H9 (cell line): ENCODE results near the gene IFI44L. TPM values are rescaled to one million over a fixed set of nuclear protein-coding genes. Genes with fewer than 3 reads are reported as not detected.

Experiments used
- DNase-seq: peaks from one replicate; pipeline ENCODE4 v3.0.0-alpha.2; 2017
- H2AFZ ChIP-seq: one replicate; pipeline ENCODE4 v1.6.1; 2013; ENCODE audit warnings: mild to moderate bottlenecking, low read length, control low read depth, moderate library complexity
- H2AK5ac ChIP-seq: 2 replicates; pipeline ENCODE4 v1.6.1; 2013; ENCODE audit warnings: low read length, control low read depth, mixed read lengths; ENCODE audit not compliant: insufficient read length
- H2BK120ac ChIP-seq: one replicate; pipeline ENCODE4 v1.6.1; 2013; ENCODE audit warnings: low read depth, mild to moderate bottlenecking, low read length, control low read depth, inconsistent platforms; ENCODE audit not compliant: poor library complexity, severe bottlenecking
- H2BK12ac ChIP-seq: 2 replicates; pipeline ENCODE4 v1.6.1; 2013; ENCODE audit warnings: low read length, control low read depth, mixed read lengths, low read depth; ENCODE audit not compliant: insufficient read length
- H2BK15ac ChIP-seq: 2 replicates; pipeline ENCODE4 v1.6.1; 2013; ENCODE audit warnings: low read depth, low read length, control low read depth
- H2BK20ac ChIP-seq: one replicate; pipeline ENCODE4 v1.6.1; 2013; ENCODE audit warnings: low read depth, mild to moderate bottlenecking, low read length, control low read depth, inconsistent platforms; ENCODE audit not compliant: poor library complexity, severe bottlenecking
- H2BK5ac ChIP-seq: 2 replicates; pipeline ENCODE4 v1.6.1; 2013; ENCODE audit warnings: low read length, control low read depth, mixed read lengths; ENCODE audit not compliant: insufficient read length
- H3K14ac ChIP-seq: 2 replicates; pipeline ENCODE4 v1.6.1; 2013; ENCODE audit warnings: low read length, control low read depth; ENCODE audit not compliant: insufficient read depth
- H3K18ac ChIP-seq: 2 replicates; pipeline ENCODE4 v1.6.1; 2013; ENCODE audit warnings: low read depth, mild to moderate bottlenecking, mixed read lengths, low read length, control low read depth; ENCODE audit not compliant: insufficient read length
- H3K23ac ChIP-seq: 2 replicates; pipeline ENCODE4 v1.6.1; 2013; ENCODE audit warnings: low read length, control low read depth, mixed read lengths, low read depth; ENCODE audit not compliant: insufficient read length
- H3K23me2 ChIP-seq: 2 replicates; pipeline ENCODE4 v1.6.1; 2013; ENCODE audit warnings: low read depth, mild to moderate bottlenecking, mixed read lengths, low read length, control low read depth; ENCODE audit not compliant: insufficient read length, poor library complexity, severe bottlenecking
- H3K27ac ChIP-seq: 2 replicates; pipeline ENCODE4 v1.5.1; 2013; ENCODE audit warnings: low read length, control low read depth, mixed read lengths, low read depth; ENCODE audit not compliant: insufficient read length
- H3K27me3 ChIP-seq: 2 replicates; pipeline ENCODE4 v1.6.1; 2013; ENCODE audit warnings: low read length, control low read depth, inconsistent platforms; ENCODE audit not compliant: insufficient read depth
- H3K4ac ChIP-seq: 2 replicates; pipeline ENCODE4 v1.6.1; 2013; ENCODE audit warnings: low read depth, mild to moderate bottlenecking, control low read depth, inconsistent platforms, low read length, moderate library complexity
- H3K4me1 ChIP-seq: 2 replicates; pipeline ENCODE4 v1.6.1; 2013; ENCODE audit warnings: low read length, control low read depth, inconsistent platforms; ENCODE audit not compliant: insufficient read depth
- H3K4me2 ChIP-seq: 2 replicates; pipeline ENCODE4 v1.6.1; 2013; ENCODE audit warnings: low read length, control low read depth, mixed read lengths; ENCODE audit not compliant: insufficient read length, insufficient read depth
- H3K56ac ChIP-seq: 2 replicates; pipeline ENCODE4 v1.6.1; 2013; ENCODE audit warnings: low read depth, mild to moderate bottlenecking, mixed read lengths, low read length, control low read depth; ENCODE audit not compliant: insufficient read length
- H3K79me1 ChIP-seq: 2 replicates; pipeline ENCODE4 v1.6.1; 2013; ENCODE audit warnings: low read depth, mild to moderate bottlenecking, moderate library complexity, low read length, control low read depth, inconsistent platforms; ENCODE audit not compliant: insufficient read depth, poor library complexity, severe bottlenecking
- H3K79me2 ChIP-seq: 2 replicates; pipeline ENCODE4 v1.6.1; 2013; ENCODE audit warnings: low read length, control low read depth, inconsistent platforms; ENCODE audit not compliant: insufficient read depth
- H3K9ac ChIP-seq: 2 replicates; pipeline ENCODE4 v1.6.1; 2013; ENCODE audit warnings: low read length, control low read depth, mixed read lengths; ENCODE audit not compliant: insufficient read length; ENCODE audit errors: extremely low read depth
- H3K9me3 ChIP-seq: one replicate; pipeline ENCODE4 v1.6.1; 2013; ENCODE audit warnings: low read depth, low read length, inconsistent platforms; ENCODE audit not compliant: control insufficient read depth
- H3T11ph ChIP-seq: one replicate; pipeline ENCODE4 v1.6.1; 2013; ENCODE audit warnings: mild to moderate bottlenecking, low read length, control low read depth, inconsistent platforms
- H4K20me1 ChIP-seq: one replicate; pipeline ENCODE4 v1.6.1; 2013; ENCODE audit not compliant: control insufficient read depth, insufficient read length, insufficient read depth
- H4K5ac ChIP-seq: 2 replicates; pipeline ENCODE4 v1.6.1; 2013; ENCODE audit warnings: low read depth, mild to moderate bottlenecking, mixed read lengths, low read length, control low read depth; ENCODE audit not compliant: insufficient read length
- H4K8ac ChIP-seq: replicated peaks from 2 replicates; pipeline ENCODE4 v1.6.1; 2013; ENCODE audit warnings: low read length, control low read depth, mixed read lengths, low read depth; ENCODE audit not compliant: insufficient read length
- H4K91ac ChIP-seq: 2 replicates; pipeline ENCODE4 v1.6.1; 2013; ENCODE audit warnings: low read depth, mild to moderate bottlenecking, moderate library complexity, mixed read lengths, low read length, control low read depth; ENCODE audit not compliant: insufficient read length
- H3K27ac Mint-ChIP-seq, 3 experiments: 2 replicates in 2 of 3; 3 replicates in 1 of 3; pipeline ENCODE4 v1.8.0; 2020 to 2021; ENCODE audit warnings: mixed read lengths in 3 of 3, mild to moderate bottlenecking in 1 of 3, moderate library complexity in 1 of 3
- H3K27me3 Mint-ChIP-seq: 2 replicates; pipeline ENCODE4 v1.8.0; 2021; ENCODE audit warnings: low read depth, mild to moderate bottlenecking, moderate library complexity, mixed read lengths
- H3K36me3 Mint-ChIP-seq, 3 experiments: 2 replicates in 2 of 3; 3 replicates in 1 of 3; pipeline ENCODE4 v1.8.0; 2020 to 2021; ENCODE audit warnings: low read depth in 3 of 3, mixed read lengths in 3 of 3; ENCODE audit not compliant: insufficient read depth in 1 of 3
- H3K4me1 Mint-ChIP-seq, 2 experiments: 2 replicates each; pipeline ENCODE4 v1.8.0; 2020; ENCODE audit warnings: mixed read lengths in 2 of 2
- H3K4me3 Mint-ChIP-seq, 2 experiments: 2 replicates in 1 of 2; 3 replicates in 1 of 2; pipeline ENCODE4 v1.8.0; 2020 to 2021; ENCODE audit warnings: mild to moderate bottlenecking in 2 of 2, mixed read lengths in 2 of 2, moderate library complexity in 1 of 2
- H3K9me3 Mint-ChIP-seq, 2 experiments: 2 replicates in 1 of 2; 3 replicates in 1 of 2; pipeline ENCODE4 v1.8.0; 2020; ENCODE audit warnings: mild to moderate bottlenecking in 2 of 2, mixed read lengths in 2 of 2, moderate library complexity in 1 of 2
- CTCF ChIP-seq: fragments of 200-600 bp; sonication (generic); conservative IDR thresholded peaks from 3 replicates; pipeline ENCODE4 v1.8.0; 2021; ENCODE audit warnings: antibody characterized with exemption, mild to moderate bottlenecking
- WGBS: extraction: QIAGEN DNeasy Blood & Tissue Kit; methylation state at CpG from one replicate; pipeline ENCODE4 v1.1.7; 2013; ENCODE audit warnings: missing lambda C conversion rate, low lambda C conversion rate, mixed read lengths; ENCODE audit not compliant: insufficient read length; ENCODE audit errors: extremely low coverage; 5-methylcytosine and 5-hydroxymethylcytosine counted together
- total RNA-seq: library from RNA; stranded (reverse); gene quantifications from 2 replicates; pipeline ENCODE4 v1.2.1, GENCODE V29; 2021

Gene IFI44L
- total RNA-seq, 1 experiment from 2014 or later = not detected

GRCh38 chr1:78664763-78665162 lies 44.5 kb downstream of the IFI44L start:
- DNase-seq = no peak
- Histone ChIP-seq H2AK5ac (no peak overlapping the region), H3K4ac (no peak overlapping the region), H3K4me2 (no peak overlapping the region), H3K79me1 (no peaks in the 10 kb centered on the region), H4K5ac (no peak overlapping the region), H3K14ac (no peak overlapping the region), H3K79me2 (no peaks in the 10 kb centered on the region), H4K91ac (no peak overlapping the region), H3T11ph (no peak overlapping the region), H4K20me1 (no peaks in the 10 kb centered on the region), H2BK5ac (no peak overlapping the region), H3K27ac (no peak overlapping the region), H2BK15ac (no peak overlapping the region), H2AFZ (no peak overlapping the region), H3K23ac (no peak overlapping the region), H3K18ac (no peak overlapping the region), H3K9ac (no peak overlapping the region), H3K9me3 (no peaks in the 10 kb centered on the region), H3K4me1 (no peaks in the 10 kb centered on the region), H2BK120ac (no peak overlapping the region), H3K27me3 (no peaks in the 10 kb centered on the region), H2BK12ac (no peak overlapping the region), H3K23me2 (no peaks in the 10 kb centered on the region), H2BK20ac (no peak overlapping the region), H3K56ac (no peak overlapping the region), H4K8ac (no peak overlapping the region)
- Mint-ChIP-seq H3K4me1 (no peaks in the 10 kb centered on the region), H3K9me3 (no peaks in the 10 kb centered on the region), H3K36me3 (no peaks in the 10 kb centered on the region), H3K27ac (no peak overlapping the region), H3K4me3 (no peak overlapping the region), H3K27me3 (peaks cover 41% of the 10 kb centered on the region)
- TF ChIP-seq CTCF = no peak
- WGBS = no CpG with 5 or more reads among the region's 1 CpG
